VCaP (cell line): Measurements from ENCODE around the gene SHTN1.

Experiments
- H3K27ac ChIP-seq: fragments of 450-650 bp; 2 replicates; pipeline ENCODE4 v1.5.1; 2017
- TF ChIP-seq, protein P1 (sequence below): fragments of 450-650 bp; conservative IDR thresholded peaks from 2 replicates; pipeline ENCODE4 v1.5.1; 2017; ENCODE audit warnings: mild to moderate bottlenecking, moderate library complexity

Gene SHTN1

DNA sequence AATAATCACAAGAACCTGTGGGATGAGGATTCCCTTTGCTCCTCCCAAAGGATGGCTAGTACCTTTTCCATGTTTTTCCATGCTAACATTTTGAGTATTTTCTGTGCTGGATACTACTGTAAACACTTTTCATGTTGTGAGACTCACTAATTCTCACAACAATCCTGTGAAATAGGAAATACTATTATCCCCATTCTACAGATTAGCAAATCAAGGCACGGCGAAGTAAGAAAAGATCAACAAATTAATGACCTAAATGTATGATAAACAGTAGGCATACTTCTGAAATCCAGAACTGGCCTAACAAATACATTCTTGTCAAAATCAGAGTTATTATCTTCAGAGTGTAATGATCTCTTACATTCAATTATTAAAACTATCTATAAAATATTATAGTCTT is 86.4 kb downstream of the SHTN1 start:
- H3K27ac ChIP-seq: no peak overlapping the region
- TF ChIP-seq, protein P1, sequence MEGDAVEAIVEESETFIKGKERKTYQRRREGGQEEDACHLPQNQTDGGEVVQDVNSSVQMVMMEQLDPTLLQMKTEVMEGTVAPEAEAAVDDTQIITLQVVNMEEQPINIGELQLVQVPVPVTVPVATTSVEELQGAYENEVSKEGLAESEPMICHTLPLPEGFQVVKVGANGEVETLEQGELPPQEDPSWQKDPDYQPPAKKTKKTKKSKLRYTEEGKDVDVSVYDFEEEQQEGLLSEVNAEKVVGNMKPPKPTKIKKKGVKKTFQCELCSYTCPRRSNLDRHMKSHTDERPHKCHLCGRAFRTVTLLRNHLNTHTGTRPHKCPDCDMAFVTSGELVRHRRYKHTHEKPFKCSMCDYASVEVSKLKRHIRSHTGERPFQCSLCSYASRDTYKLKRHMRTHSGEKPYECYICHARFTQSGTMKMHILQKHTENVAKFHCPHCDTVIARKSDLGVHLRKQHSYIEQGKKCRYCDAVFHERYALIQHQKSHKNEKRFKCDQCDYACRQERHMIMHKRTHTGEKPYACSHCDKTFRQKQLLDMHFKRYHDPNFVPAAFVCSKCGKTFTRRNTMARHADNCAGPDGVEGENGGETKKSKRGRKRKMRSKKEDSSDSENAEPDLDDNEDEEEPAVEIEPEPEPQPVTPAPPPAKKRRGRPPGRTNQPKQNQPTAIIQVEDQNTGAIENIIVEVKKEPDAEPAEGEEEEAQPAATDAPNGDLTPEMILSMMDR: no peak

DNA sequence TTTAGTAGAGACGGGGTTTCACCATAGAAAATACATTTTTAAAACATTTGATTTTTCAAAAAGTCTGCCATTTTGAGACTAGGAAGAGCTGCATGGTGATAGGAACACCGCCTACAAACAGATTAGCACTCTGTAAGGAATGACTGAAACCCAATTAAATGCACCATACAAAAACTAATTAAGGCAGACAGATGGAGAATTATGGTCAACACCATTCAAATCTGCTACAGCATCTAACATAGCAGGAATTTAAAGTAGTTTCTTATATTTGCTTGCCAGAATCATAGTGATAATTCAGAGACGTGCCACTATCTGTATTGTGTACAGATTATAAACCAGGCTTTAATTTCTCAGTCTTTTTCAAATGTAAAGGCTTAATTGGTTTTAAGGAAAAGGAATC is 87.5 kb downstream of the SHTN1 start:
- TF ChIP-seq, protein P1: no peak
- H3K27ac ChIP-seq: no peak overlapping the region

DNA sequence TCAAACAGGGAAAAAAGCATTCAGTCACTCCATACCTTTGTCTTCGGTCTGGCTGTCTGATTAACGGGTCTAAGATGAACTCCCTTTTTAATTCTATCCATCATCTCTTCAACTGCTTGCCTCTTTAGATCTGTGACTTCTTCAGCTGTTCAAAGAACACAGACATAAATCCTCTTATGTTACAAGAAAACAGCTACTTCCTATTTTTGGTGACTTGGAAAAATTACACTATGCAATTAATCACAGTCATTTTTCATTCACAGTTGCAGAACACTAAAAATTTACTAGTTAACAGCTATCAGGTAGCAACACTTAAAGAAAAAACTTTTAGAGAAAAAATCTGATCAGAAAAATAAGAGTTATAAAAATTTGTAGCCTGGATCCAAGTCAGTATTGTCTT is 89.6 kb downstream of the SHTN1 start:
- TF ChIP-seq, protein P1: no peak
- no peak overlapping the region for H3K27ac ChIP-seq

DNA sequence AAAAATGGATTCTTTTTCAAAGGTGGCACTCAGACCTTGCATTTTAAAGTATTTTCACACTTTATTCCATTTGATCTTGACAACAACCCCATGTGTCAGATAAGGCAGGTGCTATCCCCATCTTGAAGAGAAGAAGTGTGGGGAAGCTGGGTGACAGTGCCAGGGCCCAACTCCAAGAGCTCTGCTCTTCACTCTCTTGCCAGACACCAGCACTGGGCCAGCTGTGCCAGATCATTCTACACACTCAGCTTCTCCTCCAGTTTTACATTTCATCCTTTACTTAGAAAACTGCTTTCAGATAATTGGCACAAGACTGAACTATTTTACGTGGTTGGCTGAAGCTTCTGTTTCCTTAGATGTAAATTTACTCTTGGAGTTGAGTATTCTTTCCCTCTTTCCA is 91.3 kb downstream of the SHTN1 start:
- TF ChIP-seq, protein P1: no peak
- H3K27ac ChIP-seq: no peak overlapping the region

DNA sequence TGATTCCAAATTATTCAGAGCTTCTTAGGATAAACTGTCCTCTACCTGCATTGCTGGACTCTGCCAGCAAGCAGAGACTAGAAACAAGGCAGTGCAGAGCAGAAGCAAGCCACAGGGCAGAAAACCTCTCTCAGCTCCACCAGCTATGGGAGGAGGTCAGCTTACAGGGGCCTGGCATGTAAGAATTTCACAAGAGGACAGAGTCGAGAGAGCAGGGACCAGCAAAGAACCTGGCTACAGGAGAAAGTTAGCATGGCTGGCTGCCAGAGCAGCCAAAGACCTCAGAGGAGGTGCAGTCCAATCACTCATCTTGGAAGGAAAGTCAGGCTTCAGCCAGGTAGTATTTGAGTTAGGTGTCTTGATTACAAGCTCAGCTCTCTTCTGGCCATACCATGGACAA is 92.8 kb downstream of the SHTN1 start:
- TF ChIP-seq, protein P1: no peak
- H3K27ac ChIP-seq: no peak overlapping the region

DNA sequence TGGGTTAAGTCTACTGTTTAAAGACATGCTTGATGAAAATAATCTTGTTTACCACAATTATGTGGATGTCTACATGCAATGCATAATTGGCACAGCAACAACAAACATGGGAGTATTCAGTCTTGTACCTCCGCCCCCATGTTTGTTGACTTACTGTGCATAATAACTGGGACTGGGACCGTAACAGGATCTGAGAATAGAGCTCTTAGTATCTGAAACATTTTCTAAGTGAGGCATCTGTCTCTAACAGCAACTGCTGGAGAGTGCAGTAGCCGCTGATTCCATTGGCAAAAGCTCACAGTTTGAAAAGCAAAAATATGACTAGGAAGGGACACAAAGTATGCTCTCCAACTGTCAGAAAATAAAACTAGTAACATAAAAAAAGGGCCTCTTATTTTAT is 94.1 kb downstream of the SHTN1 start:
- no peak overlapping the region for H3K27ac ChIP-seq
- TF ChIP-seq, protein P1: no peak

DNA sequence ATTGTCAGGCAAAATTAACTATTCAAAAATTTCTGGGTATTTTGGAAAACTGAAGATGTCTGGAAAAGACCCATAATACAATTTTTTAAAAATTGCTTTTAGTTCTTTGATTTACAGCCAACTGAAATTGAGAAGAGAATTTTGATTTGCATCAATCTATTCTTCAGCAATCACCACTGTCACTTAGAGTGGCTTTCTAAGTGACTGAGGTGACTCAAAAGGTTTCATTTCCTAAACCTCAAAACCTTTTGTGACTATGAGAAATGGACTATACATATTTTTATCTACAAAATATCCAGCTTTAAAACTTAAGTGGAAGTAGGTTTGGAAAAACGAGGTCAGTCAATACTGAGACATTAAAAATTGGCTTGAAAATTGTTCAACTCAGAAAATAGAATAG is 95.7 kb downstream of the SHTN1 start:
- H3K27ac ChIP-seq: no peak overlapping the region
- TF ChIP-seq, protein P1: no peak
